ENCODE results near the gene ATP1B1.

DNA sequence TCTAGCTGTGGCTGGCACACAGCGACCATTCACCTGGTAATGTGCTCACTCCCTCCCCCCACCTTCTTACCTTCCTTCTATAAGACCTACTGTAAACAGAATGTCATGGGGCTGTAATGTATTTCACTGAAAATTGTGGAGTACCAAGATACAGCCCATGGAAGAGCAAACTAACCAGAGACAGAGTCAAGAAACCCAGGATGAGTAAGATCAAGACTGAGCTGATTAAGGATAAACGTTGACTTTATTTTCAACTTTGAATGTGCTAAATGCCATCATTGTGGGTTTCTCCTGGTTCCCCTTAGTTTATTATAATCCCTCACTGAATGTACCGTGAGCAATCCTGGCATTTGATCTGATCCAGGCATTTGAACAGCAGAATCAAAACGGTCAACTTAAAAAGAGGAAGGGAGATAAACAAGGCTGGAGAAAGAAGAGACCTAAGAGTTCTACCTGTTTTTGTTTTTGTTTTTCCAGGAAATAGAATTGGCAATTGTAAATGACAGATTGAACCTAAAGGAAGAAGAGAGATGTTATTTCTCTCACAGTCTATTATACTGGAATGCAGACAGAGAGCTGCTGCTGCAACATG is 16.1 kb upstream of the ATP1B1 start:
- TF ChIP-seq, protein P1, sequence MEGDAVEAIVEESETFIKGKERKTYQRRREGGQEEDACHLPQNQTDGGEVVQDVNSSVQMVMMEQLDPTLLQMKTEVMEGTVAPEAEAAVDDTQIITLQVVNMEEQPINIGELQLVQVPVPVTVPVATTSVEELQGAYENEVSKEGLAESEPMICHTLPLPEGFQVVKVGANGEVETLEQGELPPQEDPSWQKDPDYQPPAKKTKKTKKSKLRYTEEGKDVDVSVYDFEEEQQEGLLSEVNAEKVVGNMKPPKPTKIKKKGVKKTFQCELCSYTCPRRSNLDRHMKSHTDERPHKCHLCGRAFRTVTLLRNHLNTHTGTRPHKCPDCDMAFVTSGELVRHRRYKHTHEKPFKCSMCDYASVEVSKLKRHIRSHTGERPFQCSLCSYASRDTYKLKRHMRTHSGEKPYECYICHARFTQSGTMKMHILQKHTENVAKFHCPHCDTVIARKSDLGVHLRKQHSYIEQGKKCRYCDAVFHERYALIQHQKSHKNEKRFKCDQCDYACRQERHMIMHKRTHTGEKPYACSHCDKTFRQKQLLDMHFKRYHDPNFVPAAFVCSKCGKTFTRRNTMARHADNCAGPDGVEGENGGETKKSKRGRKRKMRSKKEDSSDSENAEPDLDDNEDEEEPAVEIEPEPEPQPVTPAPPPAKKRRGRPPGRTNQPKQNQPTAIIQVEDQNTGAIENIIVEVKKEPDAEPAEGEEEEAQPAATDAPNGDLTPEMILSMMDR (IDR thresholded peaks at IDR 0.05): no peak
- TF ChIP-seq POLR2A (IDR thresholded peaks at IDR 0.05): no peak

All from gastroesophageal sphincter (tissue), 3 donors.